ENCODE data around the gene DRD2.

DNA sequence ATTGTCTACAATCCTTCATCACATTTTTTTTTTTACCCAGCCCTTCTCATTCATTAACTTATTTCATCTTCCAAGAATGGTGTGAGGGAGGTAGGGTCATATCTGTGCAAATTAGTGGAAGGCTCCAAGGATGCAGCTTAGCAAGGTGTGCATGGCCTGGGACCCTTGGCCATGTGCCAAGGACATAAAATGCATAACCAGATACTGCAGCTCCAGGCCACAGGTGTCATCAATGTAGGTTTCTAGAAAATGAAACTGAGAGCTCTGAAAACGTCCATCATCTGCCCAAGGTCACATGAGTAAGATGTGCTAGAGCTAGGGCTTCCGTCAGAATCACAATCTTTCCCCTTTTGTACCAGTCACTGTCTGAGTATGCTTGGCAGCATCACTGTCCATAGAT, 57.8 kb downstream of the DRD2 start:
- TF ChIP-seq, protein P1, sequence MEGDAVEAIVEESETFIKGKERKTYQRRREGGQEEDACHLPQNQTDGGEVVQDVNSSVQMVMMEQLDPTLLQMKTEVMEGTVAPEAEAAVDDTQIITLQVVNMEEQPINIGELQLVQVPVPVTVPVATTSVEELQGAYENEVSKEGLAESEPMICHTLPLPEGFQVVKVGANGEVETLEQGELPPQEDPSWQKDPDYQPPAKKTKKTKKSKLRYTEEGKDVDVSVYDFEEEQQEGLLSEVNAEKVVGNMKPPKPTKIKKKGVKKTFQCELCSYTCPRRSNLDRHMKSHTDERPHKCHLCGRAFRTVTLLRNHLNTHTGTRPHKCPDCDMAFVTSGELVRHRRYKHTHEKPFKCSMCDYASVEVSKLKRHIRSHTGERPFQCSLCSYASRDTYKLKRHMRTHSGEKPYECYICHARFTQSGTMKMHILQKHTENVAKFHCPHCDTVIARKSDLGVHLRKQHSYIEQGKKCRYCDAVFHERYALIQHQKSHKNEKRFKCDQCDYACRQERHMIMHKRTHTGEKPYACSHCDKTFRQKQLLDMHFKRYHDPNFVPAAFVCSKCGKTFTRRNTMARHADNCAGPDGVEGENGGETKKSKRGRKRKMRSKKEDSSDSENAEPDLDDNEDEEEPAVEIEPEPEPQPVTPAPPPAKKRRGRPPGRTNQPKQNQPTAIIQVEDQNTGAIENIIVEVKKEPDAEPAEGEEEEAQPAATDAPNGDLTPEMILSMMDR (IDR thresholded peaks at IDR 0.05), result no peak
- no peak for TF ChIP-seq POLR2A (IDR thresholded peaks at IDR 0.05)

Data from body of pancreas (tissue), 4 donors.